Brain pericyte (primary cell): Measurements from ENCODE around the gene ATP6V1B1.
A peak's percentile ranks its signal among the peaks of the same experiment; 100 is the strongest.
"Not testable (repeated sequence)": the region's sequence is repeated elsewhere in the genome, so short reads cannot be mapped to it uniquely, and the experiment has no call there.

Experiments
- DNase-seq: peaks from one replicate; pipeline ENCODE4 v3.0.0-alpha.2; 2012; ENCODE audit warnings: low read depth, low spot score

Gene ATP6V1B1

GRCh38 chr2:70988151-70988550, 52.5 kb downstream of the ATP6V1B1 start:
- DNase-seq: no peak

GRCh38 chr2:70988726-70989648, 53.3 kb downstream of the ATP6V1B1 start:
- DNase-seq: no peak

DNA sequence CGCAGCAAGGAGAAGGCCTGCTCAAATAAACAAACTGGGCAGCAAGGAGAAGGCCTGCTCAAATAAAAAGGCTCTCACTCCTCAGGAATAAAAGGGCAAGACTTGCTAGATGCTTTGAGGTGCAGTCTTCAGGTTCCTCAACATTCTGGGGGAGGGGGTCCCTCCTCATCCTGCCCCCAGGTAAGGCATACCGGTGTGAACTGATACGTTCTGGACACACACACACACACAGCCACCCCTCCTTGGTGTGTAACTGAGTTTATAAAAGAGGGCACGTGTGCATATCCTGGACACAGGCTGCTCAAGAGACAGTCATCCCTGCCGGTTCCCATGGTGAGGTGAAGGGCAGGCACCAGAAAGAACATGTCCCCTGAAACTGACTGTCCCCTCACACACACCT, 54.5 kb downstream of the ATP6V1B1 start:
- DNase-seq: no peak

DNA sequence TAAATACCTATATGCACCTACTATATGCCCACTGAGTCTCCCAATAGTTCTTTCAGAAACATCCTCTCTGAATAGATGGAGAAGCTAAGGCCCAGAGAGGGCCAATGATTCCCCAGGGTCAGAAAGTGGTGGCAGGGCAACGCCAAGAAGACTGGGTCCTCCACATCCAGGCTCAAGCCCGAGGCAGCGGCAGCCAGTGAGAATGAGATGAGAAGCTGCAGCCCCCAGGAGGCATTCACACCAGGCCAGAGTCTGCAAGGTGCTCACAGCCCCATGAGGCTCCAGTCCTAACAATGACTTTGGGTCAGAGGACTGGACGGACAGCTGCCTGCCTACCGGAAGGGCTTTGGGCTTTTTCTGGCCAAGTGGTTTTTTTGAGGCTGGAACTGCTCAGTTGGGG, 55.4 kb downstream of the ATP6V1B1 start:
- DNase-seq: no peak

DNA sequence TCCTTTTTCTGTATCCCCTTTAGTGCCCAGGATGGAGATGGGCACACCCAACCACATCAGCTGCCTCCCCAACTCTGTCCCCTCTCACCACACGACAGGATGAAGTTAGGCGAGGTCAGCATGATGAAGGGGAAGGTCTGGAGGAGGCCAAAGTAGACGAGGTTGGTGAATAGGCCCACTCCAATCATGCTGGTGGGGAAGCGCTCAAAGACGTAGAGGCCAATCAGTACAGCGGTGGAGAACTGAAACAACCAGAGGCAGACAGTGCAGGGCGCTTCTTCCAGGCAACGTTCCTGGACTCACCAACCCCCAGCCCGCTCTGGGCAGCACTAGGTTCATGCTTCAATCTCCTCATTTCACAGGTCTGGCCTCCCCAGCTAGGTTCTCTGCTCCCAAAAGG, 56.0 kb downstream of the ATP6V1B1 start:
- no peak for DNase-seq

DNA sequence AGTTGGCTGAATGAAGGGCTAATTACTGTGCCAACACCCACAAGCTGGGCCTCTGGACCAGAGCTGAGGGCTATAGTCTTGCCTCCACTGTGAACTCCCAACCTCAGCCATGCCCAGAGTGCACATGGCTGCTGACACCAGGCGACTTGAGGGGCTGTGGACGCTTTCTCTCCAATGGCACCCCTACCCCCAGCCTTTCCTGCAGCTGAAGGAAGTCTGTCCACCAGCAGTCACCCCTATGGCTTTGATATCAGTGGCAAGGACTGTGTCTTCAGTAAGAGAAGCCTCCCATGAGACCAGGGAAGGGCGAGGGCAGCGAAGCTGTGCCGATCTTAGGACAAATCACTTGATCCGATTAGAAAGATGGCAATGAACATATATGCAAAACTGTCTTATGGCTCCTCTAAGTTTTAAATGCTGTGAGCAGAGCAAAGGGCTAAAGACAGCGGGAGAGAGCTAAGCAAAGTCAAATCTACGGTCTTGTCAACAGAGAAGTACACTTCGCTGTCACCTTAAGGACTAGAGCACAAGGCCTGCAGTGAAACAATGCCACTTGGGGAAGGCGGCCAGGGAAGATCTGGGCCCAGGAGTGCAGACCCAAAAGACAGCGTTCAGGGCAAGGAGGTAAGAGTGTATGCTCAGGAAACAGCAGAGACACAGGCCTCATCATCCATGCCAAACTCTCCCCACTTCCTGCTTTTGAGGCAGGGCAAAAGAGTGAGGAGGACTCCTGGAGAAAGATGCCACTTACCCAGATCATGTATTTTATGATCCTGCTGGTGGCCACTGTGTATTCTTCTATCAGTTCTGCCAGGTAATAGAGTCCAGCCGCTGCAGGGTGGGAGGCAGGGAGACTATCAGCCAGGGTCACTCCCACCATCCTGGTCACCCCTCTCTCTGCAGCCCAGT, 57.5 kb downstream of the ATP6V1B1 start:
- no peak for DNase-seq

DNA sequence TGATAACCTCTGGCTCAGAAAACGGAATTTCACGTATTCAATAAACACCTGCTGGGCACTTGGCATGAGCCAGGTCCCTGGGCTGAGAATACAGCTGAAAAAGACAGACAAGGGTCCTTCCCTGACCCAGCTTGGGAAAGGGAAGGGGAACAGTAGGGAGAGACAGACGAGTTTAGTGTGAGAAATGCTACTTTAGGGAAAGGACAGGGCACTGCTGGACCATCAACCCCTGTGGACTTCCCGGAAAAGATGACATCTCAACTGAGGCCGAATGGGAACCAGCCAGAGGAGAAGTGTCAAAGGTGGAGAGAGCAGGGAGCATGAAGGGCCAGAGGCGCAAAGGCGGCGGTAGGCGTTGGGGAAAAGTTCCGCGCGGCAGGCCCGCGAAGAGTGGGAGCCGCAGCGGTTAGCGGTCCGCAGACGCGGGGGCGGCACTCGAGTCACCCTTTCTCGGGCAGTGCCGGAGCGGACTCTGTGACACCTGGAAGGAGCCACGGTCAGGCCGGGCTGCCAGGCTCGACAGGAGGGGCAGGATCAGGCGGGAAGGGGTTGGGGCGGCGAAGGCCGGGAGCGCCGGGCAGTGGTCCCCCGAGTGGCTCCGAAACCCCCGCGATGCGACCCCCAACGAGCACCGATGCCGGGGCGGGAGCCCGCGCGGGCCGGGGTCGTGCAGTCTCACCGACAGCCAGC, 58.5 kb downstream of the ATP6V1B1 start:
- no peak for DNase-seq

DNA sequence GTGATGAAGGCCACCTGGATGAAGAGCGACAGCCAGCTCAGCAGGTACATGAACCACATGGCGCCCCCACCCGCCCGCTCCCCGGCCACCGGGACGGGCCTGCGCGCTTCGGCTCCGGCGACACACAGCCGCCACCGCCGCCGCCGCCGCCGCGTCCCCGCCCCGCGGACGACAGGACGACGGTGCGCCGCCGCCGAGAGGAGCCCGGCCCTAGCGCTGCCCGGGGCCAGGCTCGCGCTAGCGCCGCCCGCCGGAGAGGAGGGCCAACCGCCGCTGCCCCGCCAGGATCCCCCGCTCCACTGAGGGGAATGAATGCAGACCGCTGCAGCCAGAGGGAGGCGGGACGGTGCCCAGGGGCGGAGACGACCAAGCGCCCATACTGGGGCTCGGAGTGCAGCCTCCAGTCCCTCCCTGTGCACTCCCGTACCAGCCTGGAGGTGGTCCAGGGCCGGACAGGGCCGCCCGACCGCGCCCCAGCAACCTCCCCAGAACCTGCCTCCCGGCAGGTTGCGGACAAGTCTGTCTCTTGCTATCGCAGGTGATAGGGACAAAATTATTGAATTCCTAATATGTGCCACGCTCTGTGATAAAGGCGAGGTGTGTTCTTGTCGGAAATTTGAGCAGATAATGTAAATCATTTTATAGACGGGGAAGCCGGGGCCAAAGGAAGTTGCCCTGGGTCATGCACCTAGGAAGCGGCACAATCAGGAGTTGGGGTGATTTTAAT, 59.2 kb downstream of the ATP6V1B1 start, which contains the start of gene TEX261:
Gene TEX261, minus strand, starts transcription at position 175 of the 727 bp plus-strand sequence. Its CDS starts 116 bp downstream, at position 59.
- peak; percentile 44 for DNase-seq

- no peak for DNase-seq
Observed at GRCh38 chr2:70995426-70995729, 59.7 kb downstream of the ATP6V1B1 start.

GRCh38 chr2:70998885-70999284, 63.2 kb downstream of the ATP6V1B1 start:
- not testable (repeated sequence) for DNase-seq

DNA sequence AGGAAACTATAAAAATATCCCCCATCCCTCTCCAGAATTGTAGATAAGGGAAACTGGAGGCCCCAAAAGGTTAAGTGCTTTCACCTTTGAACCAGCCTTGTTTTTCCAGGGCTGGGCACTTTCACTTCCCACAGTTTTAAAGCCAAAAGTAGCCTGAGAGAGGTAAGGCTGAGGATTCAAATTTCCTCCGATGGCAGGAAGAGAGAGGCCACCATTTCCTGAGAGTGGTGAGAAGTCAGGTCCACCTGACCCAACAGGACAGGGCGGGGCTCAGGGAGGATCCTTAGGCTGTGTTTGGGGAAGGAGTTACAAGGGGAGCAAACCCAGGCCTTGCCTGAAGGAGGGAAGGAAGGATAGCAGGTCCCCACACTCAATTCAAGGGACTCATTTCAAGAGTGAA, 63.7 kb downstream of the ATP6V1B1 start:
- no peak for DNase-seq

GRCh38 chr2:70999931-71000330, 64.2 kb downstream of the ATP6V1B1 start:
- DNase-seq: not testable (repeated sequence)

DNA sequence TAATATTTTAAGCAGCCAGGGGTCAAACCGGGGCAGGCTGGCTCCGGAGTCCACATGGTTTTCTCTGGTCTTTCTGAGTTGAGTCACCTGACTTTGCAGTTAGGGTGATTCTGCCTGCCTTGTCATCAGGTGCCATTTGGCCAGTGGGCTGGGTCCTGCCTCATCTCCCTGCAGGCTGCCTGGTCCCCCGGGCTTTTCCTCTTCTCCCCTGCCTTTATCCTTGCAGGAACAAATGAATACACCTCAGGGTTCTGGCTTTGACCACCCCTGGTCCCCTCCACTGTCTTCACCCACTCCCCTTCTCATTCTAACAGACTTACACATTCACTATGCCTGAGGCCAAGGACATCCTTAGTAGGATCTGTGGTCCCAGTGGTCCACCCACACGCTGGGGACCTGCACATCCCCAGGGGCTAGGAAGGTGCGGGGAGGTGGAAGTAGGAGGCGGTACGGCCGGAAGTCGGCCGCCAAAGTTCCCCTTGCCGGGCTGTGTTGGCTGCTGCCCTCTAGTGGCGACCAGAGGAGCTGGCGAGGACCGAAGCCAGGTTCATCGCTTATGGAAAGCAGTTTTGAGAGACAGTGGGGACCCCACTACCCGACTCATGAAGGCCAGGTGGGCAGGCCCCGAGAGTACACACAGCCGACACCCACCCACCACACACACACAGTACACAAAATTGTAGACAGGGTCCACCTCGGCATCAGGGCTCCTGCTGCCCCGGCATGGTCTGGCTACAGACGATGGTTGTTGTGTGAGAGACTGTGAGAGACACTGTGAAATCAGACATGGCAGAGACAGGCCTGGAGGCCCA, 65.3 kb downstream of the ATP6V1B1 start:
- DNase-seq: no peak

GRCh38 chr2:71001592-71001927, 65.9 kb downstream of the ATP6V1B1 start:
- no peak for DNase-seq

GRCh38 chr2:71001981-71002570, 66.4 kb downstream of the ATP6V1B1 start:
- DNase-seq: no peak

DNA sequence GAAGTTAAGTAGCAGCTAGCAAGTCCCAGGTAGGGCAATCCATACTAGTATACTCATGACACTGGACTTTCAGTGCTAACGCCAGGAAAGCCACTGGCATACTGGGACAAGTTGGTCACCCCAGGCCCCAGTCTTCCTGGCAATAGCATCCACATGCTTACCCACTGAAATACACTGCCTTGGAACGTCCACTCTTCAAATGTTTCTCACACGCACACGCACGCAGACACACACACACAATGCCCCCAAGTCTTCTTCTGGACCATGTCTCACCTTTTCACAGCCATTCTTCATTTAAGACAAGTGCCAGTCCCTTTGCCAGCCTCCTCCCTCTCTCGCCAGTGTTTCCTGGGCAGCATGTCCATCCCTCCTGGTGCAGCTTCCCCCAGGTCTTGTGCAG, 67.7 kb downstream of the ATP6V1B1 start:
- DNase-seq: no peak

DNA sequence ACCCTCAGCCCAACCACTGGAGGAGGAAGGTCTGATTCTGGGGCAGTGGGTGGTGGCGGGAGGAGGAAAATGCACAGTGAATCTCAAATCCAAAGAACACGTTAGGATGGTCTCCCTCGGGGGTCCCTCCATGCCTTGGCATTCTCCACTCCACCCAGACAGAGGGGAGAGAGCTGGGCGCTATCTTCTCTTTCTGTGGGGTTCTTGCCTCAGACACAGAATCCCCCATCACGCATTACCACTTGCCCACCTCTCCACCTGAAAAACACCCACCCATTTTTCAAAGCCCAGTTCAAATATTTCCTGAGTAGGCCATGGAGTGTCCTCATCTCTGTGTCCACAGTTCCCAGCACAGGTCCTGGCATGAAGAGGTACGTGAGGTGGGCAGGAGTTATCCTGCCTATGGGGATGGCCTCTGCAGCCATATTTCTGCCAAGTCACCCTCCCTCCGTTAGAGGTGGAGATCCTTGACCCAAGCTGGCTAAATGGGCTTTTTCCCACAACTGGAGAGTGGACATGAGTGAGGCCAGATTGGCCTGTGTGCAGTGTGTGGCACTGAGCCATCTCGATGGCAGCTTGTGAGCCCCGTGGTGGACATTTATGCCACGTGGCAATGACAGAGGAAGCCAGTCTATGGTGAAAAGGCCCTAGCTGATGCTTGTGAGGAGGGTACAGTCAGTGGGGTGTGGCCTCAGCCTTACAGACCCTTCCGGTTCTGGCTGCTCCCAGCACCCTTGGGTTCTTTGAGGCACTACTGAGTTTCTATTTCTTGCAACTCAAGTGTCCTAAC, 68.5 kb downstream of the ATP6V1B1 start:
- no peak for DNase-seq

- DNase-seq: no peak
Observed at GRCh38 chr2:71004857-71005256, 69.2 kb downstream of the ATP6V1B1 start.
